Natural killer cell (primary cell): ENCODE data around the gene IGFL3. TPM values are rescaled to one million over a fixed set of nuclear protein-coding genes. Genes with fewer than 3 reads are reported as not detected.

Source experiments
- ATAC-seq, 3 donors: fragments of 150-1000 bp in 2 of 3; fragments of 200-7000 bp in 1 of 3; cut with Tn5 transposase; 1 replicate in 1 of 3; 2 replicates in 2 of 3; pipeline ENCODE4 v1.10.0; 2021; ENCODE audit warnings: mild to moderate bottlenecking in 2 of 3, moderate library complexity in 2 of 3
- DNase-seq, 2 donors: peaks; one replicate each; pipeline versions ENCODE4 v3.0.0 to v3.0.0-alpha.2; 2013 to 2021; ENCODE audit warnings: mixed read lengths in 1 of 2
- H3K27ac ChIP-seq: one replicate; pipeline ENCODE4 v1.5.1; 2013; ENCODE audit warnings: mild to moderate bottlenecking, low read length
- H3K27me3 ChIP-seq: one replicate; pipeline ENCODE4 v1.6.1; 2013; ENCODE audit warnings: low read length; ENCODE audit not compliant: control insufficient read depth, insufficient read depth
- H3K36me3 ChIP-seq: one replicate; pipeline ENCODE4 v1.6.1; 2013; ENCODE audit warnings: low read length; ENCODE audit not compliant: control insufficient read depth, insufficient read depth
- H3K4me1 ChIP-seq: one replicate; pipeline ENCODE4 v1.6.1; 2013; ENCODE audit warnings: low read length; ENCODE audit not compliant: control insufficient read depth, insufficient read depth
- H3K4me3 ChIP-seq: one replicate; pipeline ENCODE4 v1.5.1; 2013; ENCODE audit warnings: low read length
- H3K9me3 ChIP-seq: one replicate; pipeline ENCODE4 v1.6.1; 2013; ENCODE audit warnings: low read length; ENCODE audit not compliant: control insufficient read depth, insufficient read depth
- H3K27ac Mint-ChIP-seq, 2 donors: one replicate each; pipeline ENCODE4 v1.8.0; 2022; ENCODE audit warnings: mild to moderate bottlenecking in 2 of 2, mixed read lengths in 2 of 2, moderate library complexity in 1 of 2
- H3K27me3 Mint-ChIP-seq, 2 donors: one replicate each; pipeline ENCODE4 v1.8.0; 2022; ENCODE audit warnings: low read depth in 2 of 2, mixed read lengths in 2 of 2
- H3K36me3 Mint-ChIP-seq: one replicate; pipeline ENCODE4 v1.8.0; 2022; ENCODE audit warnings: mixed read lengths
- H3K4me1 Mint-ChIP-seq, 2 donors: one replicate each; pipeline ENCODE4 v1.8.0; 2022; ENCODE audit warnings: mixed read lengths in 2 of 2
- H3K4me3 Mint-ChIP-seq: one replicate; pipeline ENCODE4 v1.8.0; 2022; ENCODE audit warnings: mild to moderate bottlenecking, moderate library complexity, mixed read lengths
- H3K9me3 Mint-ChIP-seq, 2 donors: one replicate each; pipeline ENCODE4 v1.8.0; 2022; ENCODE audit warnings: mixed read lengths in 2 of 2
- WGBS: methylation state at CpG from one replicate; pipeline ENCODE4 v1.1.7; 2013; ENCODE audit warnings: missing lambda C conversion rate; ENCODE audit not compliant: insufficient coverage; 5-methylcytosine and 5-hydroxymethylcytosine counted together
- intact Hi-C: fragments of 100-400 bp; cut with micrococcal nuclease; formaldehyde crosslinking; loops from one replicate; pipeline ENCODE4 v1.14.2; 2022
- total RNA-seq, 4 donors: library from RNA; stranded (reverse); fragments of 120-200 nt in 1 of 4; gene quantifications; one replicate each; pipeline versions ENCODE4 v1.2.3 to v1.2.4, GENCODE V29; 2013 to 2022
- TF ChIP-seq, protein P1 (sequence below): fragments of 200-600 bp; IDR thresholded peaks from one replicate; pipeline ENCODE4 v1.8.0; 2022; ENCODE audit warnings: antibody characterized with exemption

Gene IGFL3
- total RNA-seq, 3 donors from 2014 or later (not counting 1 experiment from before 2014, with no cell fraction given) = not detected

DNA sequence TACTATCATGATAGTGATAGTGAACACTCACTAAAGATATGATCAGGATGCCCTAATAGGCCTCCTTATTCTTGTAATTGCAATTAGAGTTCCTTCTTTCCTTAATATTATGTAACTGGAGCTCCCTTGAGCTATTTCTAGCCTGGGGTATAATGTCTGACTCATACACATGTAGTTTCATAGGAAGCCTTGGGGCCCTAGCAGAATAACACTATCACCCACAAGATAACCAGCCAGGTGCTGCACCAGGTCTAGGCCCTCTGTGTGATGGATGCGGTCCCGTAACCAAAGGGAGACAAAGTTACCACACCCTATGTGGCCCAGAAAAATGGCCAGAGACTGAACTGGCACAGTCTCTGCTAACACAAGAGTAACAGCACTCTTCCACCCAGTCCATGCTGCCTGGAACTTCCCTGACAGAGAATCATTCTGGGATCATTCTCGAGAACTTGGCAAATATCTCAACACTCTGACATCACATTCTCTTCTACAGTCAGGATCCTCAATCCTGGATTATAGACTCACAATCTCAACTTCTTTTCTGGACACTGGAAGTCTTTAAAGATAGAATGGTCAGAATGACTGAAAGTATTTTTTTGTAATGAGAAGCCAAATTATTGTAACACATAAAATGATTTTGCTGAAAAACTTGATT, 51.1 kb downstream of the IGFL3 start:
- peaks cover 3% of the 10 kb centered on the region for H3K36me3 Mint-ChIP-seq
- peaks cover 48 to 93% of the 10 kb centered on the region in 2 donors for H3K27me3 Mint-ChIP-seq
- no peak for ATAC-seq
- peaks cover 0 to 6% of the 10 kb centered on the region in 2 donors for H3K4me1 Mint-ChIP-seq
- no peak overlapping the region for H3K27ac ChIP-seq
- TF ChIP-seq, protein P1, sequence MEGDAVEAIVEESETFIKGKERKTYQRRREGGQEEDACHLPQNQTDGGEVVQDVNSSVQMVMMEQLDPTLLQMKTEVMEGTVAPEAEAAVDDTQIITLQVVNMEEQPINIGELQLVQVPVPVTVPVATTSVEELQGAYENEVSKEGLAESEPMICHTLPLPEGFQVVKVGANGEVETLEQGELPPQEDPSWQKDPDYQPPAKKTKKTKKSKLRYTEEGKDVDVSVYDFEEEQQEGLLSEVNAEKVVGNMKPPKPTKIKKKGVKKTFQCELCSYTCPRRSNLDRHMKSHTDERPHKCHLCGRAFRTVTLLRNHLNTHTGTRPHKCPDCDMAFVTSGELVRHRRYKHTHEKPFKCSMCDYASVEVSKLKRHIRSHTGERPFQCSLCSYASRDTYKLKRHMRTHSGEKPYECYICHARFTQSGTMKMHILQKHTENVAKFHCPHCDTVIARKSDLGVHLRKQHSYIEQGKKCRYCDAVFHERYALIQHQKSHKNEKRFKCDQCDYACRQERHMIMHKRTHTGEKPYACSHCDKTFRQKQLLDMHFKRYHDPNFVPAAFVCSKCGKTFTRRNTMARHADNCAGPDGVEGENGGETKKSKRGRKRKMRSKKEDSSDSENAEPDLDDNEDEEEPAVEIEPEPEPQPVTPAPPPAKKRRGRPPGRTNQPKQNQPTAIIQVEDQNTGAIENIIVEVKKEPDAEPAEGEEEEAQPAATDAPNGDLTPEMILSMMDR = no peak
- H3K4me3 Mint-ChIP-seq = no peak overlapping the region
- H3K4me3 ChIP-seq = no peak overlapping the region
- intact Hi-C loops = no loop called here
- H3K9me3 ChIP-seq = no peaks in the 10 kb centered on the region
- peaks cover 35% of the 10 kb centered on the region for H3K27me3 ChIP-seq
- 84% methylated on average over 3 of the region's 3 CpGs for WGBS
- no peak for DNase-seq
- H3K4me1 ChIP-seq = no peaks in the 10 kb centered on the region
- H3K27ac Mint-ChIP-seq = no peak overlapping the region
- H3K9me3 Mint-ChIP-seq = no peaks in the 10 kb centered on the region
- H3K36me3 ChIP-seq = no peaks in the 10 kb centered on the region

Other genes with a start within 250 kb of the IGFL3 start
- gene IRF2BP1, start 238.5 kb downstream of the IGFL3 start, total RNA-seq = 10 to 100 TPM; 16.1 to 20.3 (median 19.6) TPM
- 1 to 10 TPM; 7.0 to 8.4 (median 7.2) TPM for gene MYPOP, start 222.1 kb downstream of the IGFL3 start, total RNA-seq
- not detected for gene NANOS2, start 209.9 kb downstream of the IGFL3 start, total RNA-seq
- not detected for gene NOVA2, start 150.8 kb downstream of the IGFL3 start, total RNA-seq
- 10 to 100 TPM; 10.6 to 16.9 (median 14.6) TPM for gene CCDC61, start 129.2 kb downstream of the IGFL3 start, total RNA-seq
- gene PGLYRP1, start 101.6 kb downstream of the IGFL3 start, total RNA-seq = under 1 TPM in 1 of 3 donors, not detected in 2; 0.55 TPM
- gene IGFL4, start 83.7 kb downstream of the IGFL3 start, total RNA-seq = not detected
- gene IGFL2, start 23.6 kb upstream of the IGFL3 start, total RNA-seq = not detected
- not detected for gene IGFL1, start 105.1 kb upstream of the IGFL3 start, total RNA-seq
- gene HIF3A, start 172.4 kb upstream of the IGFL3 start, total RNA-seq = not detected
- gene PPP5C, start 222.4 kb upstream of the IGFL3 start, total RNA-seq = 100 to 1,000 TPM in 1 of 3 donors, 10 to 100 TPM in 2; 95.4 to 106 (median 98.4) TPM